Measurements from ENCODE around the gene SLC35C1. TPM values are rescaled to one million over a fixed set of nuclear protein-coding genes. Genes with fewer than 3 reads are reported as not detected.
A peak's percentile ranks its signal among the peaks of the same experiment; 100 is the strongest.

The SLC35C1 gene
- total and polyA plus RNA-seq, 2 of the 8 experiments (the other 6 are each of a cell fraction or from before 2014, with no cell fraction given): 4.6 to 10.6 TPM

DNA sequence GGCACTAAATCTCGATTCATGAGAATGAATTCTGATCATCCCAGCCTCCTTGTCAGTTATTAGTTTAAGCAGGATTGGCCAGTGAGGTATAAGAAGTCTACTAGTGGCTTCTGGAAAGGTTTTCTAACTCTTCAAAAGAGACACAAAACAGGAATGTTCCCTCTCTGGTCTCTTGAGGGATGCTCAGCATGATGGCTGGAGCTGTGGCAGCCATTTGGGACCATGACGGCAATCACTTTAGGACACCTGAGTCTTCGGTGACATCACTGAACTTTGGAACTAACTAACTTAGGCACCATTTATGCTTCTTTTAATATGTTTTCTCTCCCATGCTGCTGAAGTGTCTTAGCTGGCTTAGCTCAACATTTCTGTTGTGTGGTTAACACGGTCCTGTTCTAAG lies 22.2 kb downstream of the SLC35C1 start:
- no peak overlapping the region for H2AFZ ChIP-seq (ENCODE audit: low read length)
- no peak for DNase-seq (ENCODE audit: low read depth in 1 of 2, low spot score in 2 of 2)
- ChIA-PET CTCF (ENCODE audit: partially characterized antibody) (interaction anchor here (2.3 kb wide), 1 partner anchor 15 kb away, joined by 10 read pairs; no protein-coding TSS in a partner anchor), POLR2A (ENCODE audit: partially characterized antibody) (no interaction called here)
- no peaks in the 10 kb centered on the region for H3K27me3 ChIP-seq (replicated peaks in 1 of 4; ENCODE audit: control insufficient read depth in 3 of 4, extremely low read depth in 1 of 4, insufficient read depth in 3 of 4, low read length in 3 of 4)
- 80% methylated on average over 4 of the region's 4 CpGs; no CpG with 5 or more reads in 1 of the 2 experiments for WGBS, 2 experiments (ENCODE audit: extremely low coverage in 1 of 2, insufficient coverage in 1 of 2, insufficient read length in 1 of 2, insufficient replicate concordance in 2 of 2, low coverage in 1 of 2, low lambda C conversion rate in 2 of 2, missing lambda C conversion rate in 1 of 2)
- H3K9ac ChIP-seq (replicated peaks in 1 of 4; ENCODE audit: extremely low read depth in 1 of 4, low read depth in 3 of 4, low read length in 3 of 4): no peak overlapping the region
- no peak overlapping the region for H2AK5ac ChIP-seq (ENCODE audit: low read depth, low read length)
- H3K9me3 ChIP-seq (ENCODE audit: insufficient read depth in 2 of 2, low read depth in 1 of 2, low read length in 1 of 2): no peaks in the 10 kb centered on the region
- no peak overlapping the region for H2BK15ac ChIP-seq (ENCODE audit: low read length)
- H4K20me1 ChIP-seq (replicated peaks in 1 of 2; ENCODE audit: control insufficient read depth in 1 of 2, insufficient read depth in 2 of 2, low read length in 2 of 2): no peaks in the 10 kb centered on the region
- no peak overlapping the region for H3K14ac ChIP-seq (ENCODE audit: insufficient read length)
- peaks cover 0 to 4% (median 0%) of the 10 kb centered on the region in 4 experiments; a peak in 1 of 7 replicates for H3K4me1 ChIP-seq (replicated peaks in 1 of 4; ENCODE audit: control insufficient read depth in 3 of 4, insufficient read depth in 4 of 4, low read length in 3 of 4)
- no peak overlapping the region for H2BK5ac ChIP-seq (ENCODE audit: low read depth, low read length)
- H3K23me2 ChIP-seq (ENCODE audit: low read depth, low read length): no peaks in the 10 kb centered on the region
- H3K4me3 ChIP-seq (ENCODE audit: extremely low read depth in 1 of 4, insufficient read depth in 2 of 4, low read depth in 3 of 4, low read length in 4 of 4): no peak overlapping the region
- H3K18ac ChIP-seq (ENCODE audit: extremely low read depth, low read length): no peak overlapping the region
- no peak overlapping the region for H4K5ac ChIP-seq (ENCODE audit: insufficient read length, low read depth, low read length)
- FAIRE-seq: no peak
- no peak overlapping the region for H3K23ac ChIP-seq (ENCODE audit: insufficient read length)
- no peak overlapping the region for H2BK12ac ChIP-seq (ENCODE audit: low read depth, low read length)
- H3K4me2 ChIP-seq (ENCODE audit: insufficient read depth in 1 of 2, low read depth in 2 of 2, low read length in 2 of 2): no peak overlapping the region
- H4K91ac ChIP-seq (replicated peaks; ENCODE audit: insufficient read length, low read length): no peak overlapping the region
- H3K56ac ChIP-seq (replicated peaks; ENCODE audit: insufficient read length, low read depth, low read length): no peak overlapping the region
- H2BK20ac ChIP-seq (ENCODE audit: low read length): no peak overlapping the region
- no peaks in the 10 kb centered on the region for H3K79me2 ChIP-seq (ENCODE audit: control insufficient read depth in 1 of 2, insufficient read depth in 2 of 2, low read length in 2 of 2)
- TF ChIP-seq FOSL1 (IDR thresholded peaks at IDR 0.05; ENCODE audit: insufficient read depth, low read depth, low read length) (no peak), HDAC2 (IDR thresholded peaks at IDR 0.05; ENCODE audit: borderline replicate concordance in 1 of 2, low read depth in 2 of 2, low read length in 2 of 2) (peak in 1 of 2 experiments; percentile 77; a peak in 1 of 4 replicates), TBP (IDR thresholded peaks at IDR 0.05; ENCODE audit: low read depth, low read length) (no peak), KDM1A (IDR thresholded peaks at IDR 0.05; ENCODE audit: borderline replicate concordance, low read length) (peak; percentile 93; the same call in 1 of the 2 replicates)
- no peaks in the 10 kb centered on the region for H3K79me1 ChIP-seq (ENCODE audit: low read depth, low read length)
- H2BK120ac ChIP-seq (replicated peaks; ENCODE audit: low read depth, low read length): no peak overlapping the region
- no peak overlapping the region for H3K4ac ChIP-seq (replicated peaks; ENCODE audit: insufficient read length, low read depth, low read length)
- no peak overlapping the region for H4K8ac ChIP-seq (ENCODE audit: extremely low read depth, insufficient read depth, low read length)
- H3K36me3 ChIP-seq (ENCODE audit: control insufficient read depth in 2 of 4, insufficient read depth in 4 of 4, low read length in 3 of 4): no peaks in the 10 kb centered on the region
- H3K27ac ChIP-seq (ENCODE audit: low read depth, low read length): no peak overlapping the region

Measured in H1 (cell line).